ENCODE measurements around the gene TERT.
"Not testable (repeated sequence)": the region's sequence is repeated elsewhere in the genome, so short reads cannot be mapped to it uniquely, and the experiment has no call there.

Gene TERT

DNA sequence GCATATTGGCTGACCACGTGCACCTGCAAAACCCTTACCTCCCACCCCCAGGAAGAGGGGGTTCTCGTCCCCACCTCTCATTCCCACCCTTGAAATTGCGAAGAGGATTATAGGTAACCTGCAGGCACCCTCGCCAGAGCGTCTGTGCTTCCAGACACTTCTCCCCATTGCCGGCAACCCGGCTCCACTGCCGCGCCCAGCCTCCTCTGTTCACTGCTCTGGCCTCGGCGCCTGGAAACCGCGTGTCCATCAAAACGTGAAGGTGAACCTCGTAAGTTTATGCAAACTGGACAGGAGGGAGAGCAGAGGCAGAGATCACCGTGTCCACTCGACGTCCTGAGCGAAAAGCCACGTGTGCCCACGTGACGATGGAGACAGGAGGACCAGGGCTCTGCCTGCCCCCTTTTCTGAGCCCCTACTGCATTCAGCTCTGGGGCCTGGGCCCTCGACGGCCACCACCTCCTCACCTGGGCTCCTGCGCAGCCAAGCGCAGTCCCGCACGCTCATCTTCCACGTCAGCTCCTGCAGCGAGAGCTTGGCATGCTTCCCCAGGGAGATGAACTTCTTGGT is 1.9 kb downstream of the TERT start:
- Histone ChIP-seq H3K79me1 (ENCODE audit: low read length) (no peaks in the 10 kb centered on the region), H4K5ac (ENCODE audit: low read length) (no peak overlapping the region), H3K18ac (ENCODE audit: low read length) (no peak overlapping the region), H3K36me3 (ENCODE audit: control insufficient read depth, insufficient read depth, low read length) (no peaks in the 10 kb centered on the region), H3K23ac (ENCODE audit: low read length) (no peak overlapping the region), H3K4ac (ENCODE audit: low read depth, low read length) (no peak overlapping the region), H3K4me3 (ENCODE audit: low read length) (no peak overlapping the region), H3K27ac (ENCODE audit: low read depth, low read length) (no peak overlapping the region), H2AK5ac (ENCODE audit: low read length) (no peak overlapping the region), H4K8ac (ENCODE audit: low read depth, low read length) (no peak overlapping the region), H3K79me2 (ENCODE audit: control insufficient read depth, insufficient read depth, low read length) (no peaks in the 10 kb centered on the region), H3K27me3 (ENCODE audit: insufficient read depth, low read length, poor library complexity) (no peaks in the 10 kb centered on the region), H3K4me1 (ENCODE audit: control insufficient read depth, low read depth, low read length) (no peaks in the 10 kb centered on the region), H3K4me2 (ENCODE audit: low read length) (no peak overlapping the region), H3K56ac (ENCODE audit: low read length) (no peak overlapping the region), H2BK5ac (ENCODE audit: low read length) (no peak overlapping the region), H2BK120ac (ENCODE audit: low read depth, low read length) (no peak overlapping the region), H3K9ac (ENCODE audit: low read length) (no peak overlapping the region), H2BK15ac (replicated peaks; ENCODE audit: low read depth) (no peak overlapping the region)
- no peak for DNase-seq
- no CpG with 5 or more reads among the region's 30 CpGs for WGBS (ENCODE audit: extremely low coverage, insufficient coverage, low lambda C conversion rate)

DNA sequence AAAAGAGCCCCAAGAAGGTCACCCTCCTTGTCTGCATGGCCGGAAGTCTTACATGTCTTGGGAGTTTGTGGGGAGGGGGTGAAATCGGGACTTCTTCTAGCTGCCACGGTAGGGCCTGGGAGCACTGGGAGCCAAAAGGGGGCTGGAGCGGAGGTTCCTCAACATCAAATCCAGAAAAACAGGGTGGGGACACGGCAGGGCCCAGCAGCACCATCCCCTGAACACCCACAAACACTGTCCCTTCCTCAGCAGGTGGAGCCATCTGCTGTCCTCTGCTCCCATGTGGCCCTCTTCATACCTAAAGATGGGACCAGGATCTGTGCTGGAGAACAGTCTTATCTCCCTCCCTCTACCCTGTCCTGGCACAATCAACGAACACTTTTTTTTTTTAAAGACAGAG is 2.7 kb downstream of the TERT start:
- Histone ChIP-seq H3K27ac (ENCODE audit: low read depth, low read length) (no peak overlapping the region), H3K79me2 (ENCODE audit: control insufficient read depth, insufficient read depth, low read length) (no peaks in the 10 kb centered on the region), H4K5ac (ENCODE audit: low read length) (no peak overlapping the region), H3K79me1 (ENCODE audit: low read length) (no peaks in the 10 kb centered on the region), H4K8ac (ENCODE audit: low read depth, low read length) (no peak overlapping the region), H3K36me3 (ENCODE audit: control insufficient read depth, insufficient read depth, low read length) (no peaks in the 10 kb centered on the region), H3K18ac (ENCODE audit: low read length) (no peak overlapping the region), H3K4me3 (ENCODE audit: low read length) (no peak overlapping the region), H3K56ac (ENCODE audit: low read length) (no peak overlapping the region), H3K9ac (ENCODE audit: low read length) (no peak overlapping the region), H3K23ac (ENCODE audit: low read length) (no peak overlapping the region), H2BK120ac (ENCODE audit: low read depth, low read length) (no peak overlapping the region), H2AK5ac (ENCODE audit: low read length) (no peak overlapping the region), H3K4me1 (ENCODE audit: control insufficient read depth, low read depth, low read length) (no peaks in the 10 kb centered on the region), H3K4me2 (ENCODE audit: low read length) (no peak overlapping the region), H3K27me3 (ENCODE audit: insufficient read depth, low read length, poor library complexity) (no peaks in the 10 kb centered on the region), H2BK15ac (replicated peaks; ENCODE audit: low read depth) (no peak overlapping the region), H2BK5ac (ENCODE audit: low read length) (no peak overlapping the region), H3K4ac (ENCODE audit: low read depth, low read length) (no peak overlapping the region)
- no CpG with 5 or more reads among the region's 6 CpGs for WGBS (ENCODE audit: extremely low coverage, insufficient coverage, low lambda C conversion rate)
- no peak for DNase-seq

DNA sequence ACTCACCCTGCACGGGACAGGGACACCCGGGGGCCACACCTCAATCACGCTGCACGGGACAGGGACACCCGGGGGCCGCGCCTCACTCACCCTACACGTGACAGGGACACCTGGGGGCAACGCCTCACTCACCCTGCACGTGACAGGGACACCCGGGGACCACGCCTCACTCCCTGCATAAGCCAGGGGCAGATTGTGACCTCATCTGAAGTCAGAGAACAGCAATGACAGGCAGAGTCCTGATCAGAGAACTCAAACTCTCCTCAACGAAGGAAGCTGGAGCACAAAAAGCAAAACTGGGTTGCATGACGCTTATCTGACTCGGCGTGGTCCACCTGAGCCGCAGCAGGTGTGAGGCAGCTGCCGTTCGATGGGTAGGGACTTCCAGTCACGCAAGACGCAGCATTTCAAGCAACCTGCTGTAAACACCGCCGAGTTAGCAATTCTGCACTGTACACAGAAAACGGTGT is 3.2 kb downstream of the TERT start:
- no peak overlapping the region for H2BK15ac ChIP-seq (replicated peaks; ENCODE audit: low read depth)
- H3K4ac ChIP-seq (ENCODE audit: low read depth, low read length): no peak overlapping the region
- H4K8ac ChIP-seq (ENCODE audit: low read depth, low read length): no peak overlapping the region
- H3K23ac ChIP-seq (ENCODE audit: low read length): no peak overlapping the region
- no peak for DNase-seq
- no peaks in the 10 kb centered on the region for H3K79me1 ChIP-seq (ENCODE audit: low read length)
- no peaks in the 10 kb centered on the region for H3K4me1 ChIP-seq (ENCODE audit: control insufficient read depth, low read depth, low read length)
- H4K5ac ChIP-seq (ENCODE audit: low read length): no peak overlapping the region
- H3K56ac ChIP-seq (ENCODE audit: low read length): no peak overlapping the region
- H3K79me2 ChIP-seq (ENCODE audit: control insufficient read depth, insufficient read depth, low read length): no peaks in the 10 kb centered on the region
- no CpG with 5 or more reads among the region's 24 CpGs for WGBS (ENCODE audit: extremely low coverage, insufficient coverage, low lambda C conversion rate)
- no peak overlapping the region for H3K4me2 ChIP-seq (ENCODE audit: low read length)
- no peak overlapping the region for H3K18ac ChIP-seq (ENCODE audit: low read length)
- no peak overlapping the region for H3K9ac ChIP-seq (ENCODE audit: low read length)
- no peak overlapping the region for H2BK5ac ChIP-seq (ENCODE audit: low read length)
- no peak overlapping the region for H2BK120ac ChIP-seq (ENCODE audit: low read depth, low read length)
- H3K27me3 ChIP-seq (ENCODE audit: insufficient read depth, low read length, poor library complexity): no peaks in the 10 kb centered on the region
- no peak overlapping the region for H3K27ac ChIP-seq (ENCODE audit: low read depth, low read length)
- H2AK5ac ChIP-seq (ENCODE audit: low read length): no peak overlapping the region
- H3K36me3 ChIP-seq (ENCODE audit: control insufficient read depth, insufficient read depth, low read length): no peaks in the 10 kb centered on the region
- no peak overlapping the region for H3K4me3 ChIP-seq (ENCODE audit: low read length)

DNA sequence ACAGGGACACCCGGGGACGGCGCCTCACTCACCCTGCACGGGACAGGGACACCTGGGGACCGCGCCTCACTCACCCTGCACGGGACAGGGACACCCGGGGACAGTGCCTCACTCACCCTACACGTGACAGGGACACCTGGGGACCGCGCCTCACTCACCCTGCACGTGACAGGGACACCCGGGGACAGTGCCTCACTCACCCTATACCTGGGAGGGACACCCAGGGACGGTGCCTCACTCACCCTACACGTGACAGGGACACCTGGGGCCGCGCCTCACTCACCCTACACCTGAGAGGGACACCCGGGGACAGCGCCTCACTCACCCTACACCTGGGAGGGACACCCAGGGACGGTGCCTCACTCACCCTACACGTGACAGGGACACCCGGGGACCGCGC is 3.9 kb downstream of the TERT start:
- H3K23ac ChIP-seq (ENCODE audit: low read length); H3K27me3 ChIP-seq (ENCODE audit: insufficient read depth, low read length, poor library complexity); H4K8ac ChIP-seq (ENCODE audit: low read depth, low read length); H3K56ac ChIP-seq (ENCODE audit: low read length); H2AK5ac ChIP-seq (ENCODE audit: low read length); H2BK120ac ChIP-seq (ENCODE audit: low read depth, low read length); H2BK15ac ChIP-seq (replicated peaks; ENCODE audit: low read depth); H3K18ac ChIP-seq (ENCODE audit: low read length); H3K4me1 ChIP-seq (ENCODE audit: control insufficient read depth, low read depth, low read length); H2BK5ac ChIP-seq (ENCODE audit: low read length); H3K79me2 ChIP-seq (ENCODE audit: control insufficient read depth, insufficient read depth, low read length); H3K4ac ChIP-seq (ENCODE audit: low read depth, low read length); H4K5ac ChIP-seq (ENCODE audit: low read length); DNase-seq; H3K4me3 ChIP-seq (ENCODE audit: low read length); H3K9ac ChIP-seq (ENCODE audit: low read length); H3K79me1 ChIP-seq (ENCODE audit: low read length); H3K27ac ChIP-seq (ENCODE audit: low read depth, low read length); H3K36me3 ChIP-seq (ENCODE audit: control insufficient read depth, insufficient read depth, low read length); H3K4me2 ChIP-seq (ENCODE audit: low read length): not testable (repeated sequence)
- no CpG with 5 or more reads among the region's 24 CpGs for WGBS (ENCODE audit: extremely low coverage, insufficient coverage, low lambda C conversion rate)

DNA sequence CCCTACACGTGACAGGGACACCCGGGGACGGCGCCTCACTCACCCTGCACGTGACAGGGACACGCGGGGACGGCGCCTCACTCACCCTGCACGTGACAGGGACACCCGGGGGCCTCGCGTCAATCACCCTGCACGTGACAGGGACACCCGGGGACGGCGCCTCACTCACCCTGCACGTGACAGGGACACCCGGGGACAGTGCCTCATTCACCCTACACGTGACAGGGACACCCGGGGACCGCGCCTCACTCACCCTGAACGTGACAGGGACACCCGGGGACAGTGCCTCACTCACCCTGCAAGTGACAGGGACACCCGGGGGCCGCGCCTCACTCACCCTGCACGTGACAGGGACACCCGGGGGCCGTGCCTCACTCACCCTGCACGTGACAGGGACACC is 5.3 kb downstream of the TERT start:
- H4K5ac ChIP-seq (ENCODE audit: low read length); H3K36me3 ChIP-seq (ENCODE audit: control insufficient read depth, insufficient read depth, low read length); H3K4me1 ChIP-seq (ENCODE audit: control insufficient read depth, low read depth, low read length); H3K56ac ChIP-seq (ENCODE audit: low read length); H3K4ac ChIP-seq (ENCODE audit: low read depth, low read length); H3K27ac ChIP-seq (ENCODE audit: low read depth, low read length); H3K4me3 ChIP-seq (ENCODE audit: low read length); H3K9ac ChIP-seq (ENCODE audit: low read length); H4K8ac ChIP-seq (ENCODE audit: low read depth, low read length); H2AK5ac ChIP-seq (ENCODE audit: low read length); H3K79me2 ChIP-seq (ENCODE audit: control insufficient read depth, insufficient read depth, low read length); H2BK120ac ChIP-seq (ENCODE audit: low read depth, low read length); H2BK15ac ChIP-seq (replicated peaks; ENCODE audit: low read depth); H2BK5ac ChIP-seq (ENCODE audit: low read length); H3K4me2 ChIP-seq (ENCODE audit: low read length); H3K27me3 ChIP-seq (ENCODE audit: insufficient read depth, low read length, poor library complexity); DNase-seq; H3K18ac ChIP-seq (ENCODE audit: low read length); H3K23ac ChIP-seq (ENCODE audit: low read length); H3K79me1 ChIP-seq (ENCODE audit: low read length): not testable (repeated sequence)
- WGBS (ENCODE audit: extremely low coverage, insufficient coverage, low lambda C conversion rate): no CpG with 5 or more reads among the region's 32 CpGs

Measured in mesendoderm (in vitro differentiated cells).